Keratinocyte (primary cell): ENCODE data around the gene OR6M1.

Experiments
- EZH2 ChIP-seq: IDR thresholded peaks from one replicate; pipeline ENCODE4 v1.6.1; 2012; ENCODE audit warnings: inconsistent platforms, mild to moderate bottlenecking, low read length, moderate library complexity
- TF ChIP-seq, protein P1 (sequence below), 3 experiments: IDR thresholded peaks in 1 of 3; conservative IDR thresholded peaks in 1 of 3; optimal IDR thresholded peaks in 1 of 3; 2 replicates in 2 of 3; 3 replicates in 1 of 3; pipeline versions ENCODE3 to v1.5.1; 2011; ENCODE audit warnings: low read length in 3 of 3, mild to moderate bottlenecking in 3 of 3, moderate library complexity in 2 of 3, control low read depth in 1 of 3, inconsistent platforms in 1 of 3; ENCODE audit not compliant: insufficient read depth in 2 of 3; ENCODE audit errors: extremely low read depth in 1 of 3

DNA sequence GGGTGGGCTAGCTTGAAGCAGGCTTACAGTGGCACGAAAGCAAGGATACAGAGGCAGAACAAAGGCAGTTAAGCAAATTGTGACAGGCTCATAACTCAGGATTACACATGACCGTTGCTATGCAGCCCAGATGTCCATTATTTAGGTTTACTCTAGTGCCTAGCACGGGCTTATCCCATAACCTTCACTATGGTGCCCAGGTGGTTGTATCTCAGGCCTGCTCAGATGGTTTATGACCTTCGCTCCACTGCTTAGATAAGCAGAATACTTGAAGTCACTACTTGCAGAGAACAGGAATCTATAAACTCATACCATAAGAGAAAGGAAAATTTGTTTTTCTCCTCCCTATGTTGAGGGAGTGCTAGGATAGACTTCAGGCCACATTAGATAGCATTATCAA lies 9.0 kb downstream of the OR6M1 start:
- TF ChIP-seq, protein P1, sequence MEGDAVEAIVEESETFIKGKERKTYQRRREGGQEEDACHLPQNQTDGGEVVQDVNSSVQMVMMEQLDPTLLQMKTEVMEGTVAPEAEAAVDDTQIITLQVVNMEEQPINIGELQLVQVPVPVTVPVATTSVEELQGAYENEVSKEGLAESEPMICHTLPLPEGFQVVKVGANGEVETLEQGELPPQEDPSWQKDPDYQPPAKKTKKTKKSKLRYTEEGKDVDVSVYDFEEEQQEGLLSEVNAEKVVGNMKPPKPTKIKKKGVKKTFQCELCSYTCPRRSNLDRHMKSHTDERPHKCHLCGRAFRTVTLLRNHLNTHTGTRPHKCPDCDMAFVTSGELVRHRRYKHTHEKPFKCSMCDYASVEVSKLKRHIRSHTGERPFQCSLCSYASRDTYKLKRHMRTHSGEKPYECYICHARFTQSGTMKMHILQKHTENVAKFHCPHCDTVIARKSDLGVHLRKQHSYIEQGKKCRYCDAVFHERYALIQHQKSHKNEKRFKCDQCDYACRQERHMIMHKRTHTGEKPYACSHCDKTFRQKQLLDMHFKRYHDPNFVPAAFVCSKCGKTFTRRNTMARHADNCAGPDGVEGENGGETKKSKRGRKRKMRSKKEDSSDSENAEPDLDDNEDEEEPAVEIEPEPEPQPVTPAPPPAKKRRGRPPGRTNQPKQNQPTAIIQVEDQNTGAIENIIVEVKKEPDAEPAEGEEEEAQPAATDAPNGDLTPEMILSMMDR (optimal IDR thresholded peaks at IDR 0.05 in 1 of 3, IDR thresholded peaks at IDR 0.05 in 1 of 3, conservative IDR thresholded peaks at IDR 0.05 in 1 of 3; ENCODE audit: extremely low read depth in 1 of 3, insufficient read depth in 2 of 3, low read length in 3 of 3) = no peak
- no peak for TF ChIP-seq EZH2
